ENCODE measurements around the gene LINGO1. TPM values are rescaled to one million over a fixed set of nuclear protein-coding genes. Genes with fewer than 3 reads are reported as not detected.

Gene LINGO1
- total and polyA plus RNA-seq, 5 donors, result 5.1 to 12.1 (median 8.1) TPM

DNA sequence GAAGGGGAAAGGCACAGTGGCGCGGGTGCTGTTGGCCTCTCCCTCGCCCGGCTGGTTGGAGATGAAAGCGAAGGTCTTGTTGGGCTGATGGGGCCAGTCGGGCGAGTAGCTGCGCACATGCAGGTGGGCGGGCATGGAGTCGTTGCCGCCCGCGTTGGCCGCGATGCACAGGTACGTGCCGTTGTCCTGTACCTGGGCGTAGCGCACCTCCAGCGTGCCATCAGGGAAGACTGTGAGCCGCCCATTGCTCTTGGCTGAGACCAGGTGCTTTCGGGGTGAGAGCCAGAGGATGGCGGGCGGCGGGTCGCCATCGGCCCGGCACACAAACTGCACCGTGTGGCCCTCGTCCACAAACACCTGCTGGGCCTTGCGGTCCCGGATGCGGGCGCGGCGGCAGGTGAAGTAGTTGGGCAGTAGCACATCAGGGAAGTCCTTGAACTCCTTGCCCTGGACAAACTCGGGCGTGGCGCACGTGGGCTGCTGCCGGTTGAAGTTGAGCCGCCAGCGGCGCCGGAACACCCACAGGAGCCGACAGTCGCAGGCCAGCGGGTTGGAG, 18.4 kb downstream of the LINGO1 start:
- DNase-seq, result peak in 2 of 3 donors; percentile 49 to 51
- no peak overlapping the region for H3K27ac ChIP-seq (ENCODE audit: low read length)
- no peak for ATAC-seq

GRCh38 chr15:77613814-77614213, 18.9 kb downstream of the LINGO1 start:
- intact Hi-C loops (cut with DNase I), result no loop called here
- no peaks in the 10 kb centered on the region for H3K9me3 ChIP-seq (ENCODE audit: control insufficient read depth, low read length)
- H3K4me1 ChIP-seq (ENCODE audit: control insufficient read depth, insufficient read depth, low read length), result no peaks in the 10 kb centered on the region
- peak in 1 of 3 donors; percentile 40 for DNase-seq
- no peak for ATAC-seq
- no peak overlapping the region for H3K4me3 ChIP-seq (ENCODE audit: low read length)
- 97% methylated on average over 23 of the region's 23 CpGs for WGBS
- H3K27ac ChIP-seq (ENCODE audit: low read length), result no peak overlapping the region
- H3K27me3 ChIP-seq (ENCODE audit: control insufficient read depth, insufficient read depth), result no peaks in the 10 kb centered on the region

More for the DNA sequence above, 18.4 kb downstream of the LINGO1 start:
- WGBS, result 98% methylated on average over 48 of the region's 48 CpGs
- Histone ChIP-seq H3K4me3 (ENCODE audit: low read length) (no peak overlapping the region), H3K4me1 (ENCODE audit: control insufficient read depth, insufficient read depth, low read length) (no peaks in the 10 kb centered on the region), H3K27me3 (ENCODE audit: control insufficient read depth, insufficient read depth) (no peaks in the 10 kb centered on the region), H3K9me3 (ENCODE audit: control insufficient read depth, low read length) (no peaks in the 10 kb centered on the region)
- intact Hi-C loops (cut with DNase I), result no loop called here

DNA sequence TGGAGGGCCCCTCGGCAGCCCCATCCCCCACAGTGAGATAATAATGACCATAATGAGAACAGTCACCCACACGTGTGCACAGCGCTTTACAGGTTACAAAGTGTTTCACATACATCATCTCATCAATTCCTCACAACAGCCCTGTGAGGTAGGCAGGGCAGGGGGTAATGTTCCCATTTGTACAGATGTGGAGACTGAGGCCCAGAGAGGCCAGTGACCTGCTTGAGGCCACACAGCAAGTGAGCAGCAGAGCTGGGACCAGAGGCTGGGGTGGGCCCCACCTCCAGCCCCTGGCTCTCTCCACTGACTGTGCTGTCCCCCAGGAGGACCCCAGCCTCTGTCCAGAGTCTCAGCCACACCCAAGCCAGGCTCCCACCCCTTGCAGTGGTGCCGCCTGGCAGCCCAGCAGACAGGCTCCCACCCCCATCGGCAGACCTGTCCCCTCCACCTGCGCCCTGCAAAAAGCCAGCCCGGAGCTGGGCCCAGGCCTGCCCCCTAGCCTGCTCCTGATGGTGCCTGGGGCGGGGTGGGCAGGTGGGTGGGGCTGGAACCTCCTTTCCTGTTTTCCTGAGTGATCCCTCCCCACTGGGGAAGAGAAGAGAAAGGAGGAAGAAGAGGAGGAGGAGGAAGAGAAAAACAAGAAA, 19.6 kb downstream of the LINGO1 start:
- Histone ChIP-seq H3K4me3 (ENCODE audit: low read length) (no peak overlapping the region), H3K27ac (ENCODE audit: low read length) (no peak overlapping the region), H3K4me1 (ENCODE audit: control insufficient read depth, insufficient read depth, low read length) (no peaks in the 10 kb centered on the region), H3K27me3 (ENCODE audit: control insufficient read depth, insufficient read depth) (no peaks in the 10 kb centered on the region), H3K9me3 (ENCODE audit: control insufficient read depth, low read length) (no peaks in the 10 kb centered on the region)
- ATAC-seq (no peak), DNase-seq (peak in 1 of 3 donors; percentile 30)
- 82% methylated on average over 8 of the region's 8 CpGs for WGBS
- intact Hi-C loops (cut with DNase I), result no loop called here

DNA sequence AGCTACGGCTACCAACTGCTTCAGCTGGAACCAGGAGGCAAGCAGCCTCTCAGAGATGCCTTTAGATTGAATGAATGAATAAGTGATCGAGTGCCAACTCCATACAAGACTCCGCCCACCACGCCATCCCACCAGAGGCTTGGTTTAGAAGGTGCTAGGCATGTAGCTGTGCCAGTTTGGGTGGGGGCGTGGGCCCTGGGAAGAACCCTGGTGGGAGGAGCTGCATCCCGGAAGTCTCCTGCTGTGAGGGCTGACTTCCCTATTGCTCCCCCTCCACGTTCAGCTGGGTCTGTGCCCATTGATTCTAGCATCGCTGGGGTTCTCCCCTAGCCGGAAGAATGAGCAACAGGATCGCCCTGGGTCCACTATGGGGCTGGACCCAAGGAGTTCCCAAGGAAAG, 20.9 kb downstream of the LINGO1 start:
- intact Hi-C loops (cut with DNase I), result no loop called here
- Histone ChIP-seq H3K9me3 (ENCODE audit: control insufficient read depth, low read length) (no peaks in the 10 kb centered on the region), H3K27ac (ENCODE audit: low read length) (no peak overlapping the region), H3K27me3 (ENCODE audit: control insufficient read depth, insufficient read depth) (no peaks in the 10 kb centered on the region), H3K4me3 (ENCODE audit: low read length) (no peak overlapping the region), H3K4me1 (ENCODE audit: control insufficient read depth, insufficient read depth, low read length) (no peaks in the 10 kb centered on the region)
- ATAC-seq (no peak), DNase-seq (peak in 1 of 3 donors; percentile 61)
- WGBS, result 58% methylated on average over 10 of the region's 10 CpGs

DNA sequence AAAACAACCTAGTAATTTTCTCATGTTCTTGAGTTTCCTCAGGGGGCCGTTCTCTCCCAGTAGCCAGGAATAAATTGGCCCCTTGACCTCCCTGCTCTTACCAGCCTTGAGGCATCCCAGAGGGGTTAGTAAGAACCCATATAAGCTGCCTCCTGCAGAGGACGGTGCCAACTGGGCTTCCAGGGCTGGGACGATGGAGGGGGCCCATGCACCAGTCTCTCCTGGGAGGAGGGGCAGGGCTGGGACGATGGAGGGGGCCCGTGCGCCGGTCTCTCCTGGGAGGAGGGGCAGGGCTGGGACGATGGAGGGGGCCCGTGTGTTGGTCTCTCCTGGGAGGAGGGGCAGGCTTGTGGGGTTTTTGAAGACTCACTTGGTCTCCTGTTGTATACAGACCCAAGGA, 22.0 kb downstream of the LINGO1 start:
- H3K4me1 ChIP-seq (ENCODE audit: control insufficient read depth, insufficient read depth, low read length), result no peaks in the 10 kb centered on the region
- H3K27ac ChIP-seq (ENCODE audit: low read length), result no peak overlapping the region
- WGBS, result 62% methylated on average over 9 of the region's 9 CpGs
- no peaks in the 10 kb centered on the region for H3K9me3 ChIP-seq (ENCODE audit: control insufficient read depth, low read length)
- intact Hi-C loops (cut with DNase I), result no loop called here
- peak in 1 of 3 donors; percentile 56 for DNase-seq
- peak in 1 of 2 donors; percentile 9 for ATAC-seq
- H3K27me3 ChIP-seq (ENCODE audit: control insufficient read depth, insufficient read depth), result no peaks in the 10 kb centered on the region
- H3K4me3 ChIP-seq (ENCODE audit: low read length), result no peak overlapping the region

DNA sequence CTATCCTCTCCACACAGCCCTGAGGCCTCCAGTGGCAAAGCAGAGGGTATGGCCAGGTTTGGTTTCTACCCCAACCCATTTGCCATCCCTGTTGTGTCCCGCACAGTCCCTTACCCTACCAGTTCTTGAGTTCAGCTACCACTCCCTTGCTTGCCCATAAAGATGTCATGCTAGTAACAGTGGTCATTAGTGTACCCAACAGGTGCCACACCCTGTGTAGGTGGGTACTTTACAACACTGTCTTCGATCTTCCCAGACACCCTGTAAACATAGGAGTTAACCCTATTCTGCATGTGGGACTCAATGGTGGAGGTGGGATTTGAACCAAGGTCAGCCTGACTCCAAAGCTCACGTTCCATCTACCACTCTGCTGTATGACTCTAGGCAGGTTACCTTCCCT, 23.2 kb downstream of the LINGO1 start:
- Histone ChIP-seq H3K27me3 (ENCODE audit: control insufficient read depth, insufficient read depth) (no peaks in the 10 kb centered on the region), H3K27ac (ENCODE audit: low read length) (no peak overlapping the region), H3K9me3 (ENCODE audit: control insufficient read depth, low read length) (no peaks in the 10 kb centered on the region), H3K4me3 (ENCODE audit: low read length) (no peak overlapping the region), H3K4me1 (ENCODE audit: control insufficient read depth, insufficient read depth, low read length) (peaks cover 3% of the 10 kb centered on the region)
- intact Hi-C loops (cut with DNase I), result no loop called here
- DNase-seq, result no peak
- ATAC-seq, result no peak
- 90% methylated on average over 3 of the region's 3 CpGs for WGBS

- ATAC-seq (no peak), DNase-seq (peak in 1 of 3 donors; percentile 24)
- intact Hi-C loops (cut with DNase I), result no loop called here
- Histone ChIP-seq H3K4me3 (ENCODE audit: low read length) (no peak overlapping the region), H3K27me3 (ENCODE audit: control insufficient read depth, insufficient read depth) (no peaks in the 10 kb centered on the region), H3K27ac (ENCODE audit: low read length) (no peak overlapping the region), H3K4me1 (ENCODE audit: control insufficient read depth, insufficient read depth, low read length) (peaks cover 3% of the 10 kb centered on the region), H3K9me3 (ENCODE audit: control insufficient read depth, low read length) (no peaks in the 10 kb centered on the region)
- WGBS, result 90% methylated on average over 6 of the region's 6 CpGs
Measured at GRCh38 chr15:77608774-77609173, 23.9 kb downstream of the LINGO1 start.

DNA sequence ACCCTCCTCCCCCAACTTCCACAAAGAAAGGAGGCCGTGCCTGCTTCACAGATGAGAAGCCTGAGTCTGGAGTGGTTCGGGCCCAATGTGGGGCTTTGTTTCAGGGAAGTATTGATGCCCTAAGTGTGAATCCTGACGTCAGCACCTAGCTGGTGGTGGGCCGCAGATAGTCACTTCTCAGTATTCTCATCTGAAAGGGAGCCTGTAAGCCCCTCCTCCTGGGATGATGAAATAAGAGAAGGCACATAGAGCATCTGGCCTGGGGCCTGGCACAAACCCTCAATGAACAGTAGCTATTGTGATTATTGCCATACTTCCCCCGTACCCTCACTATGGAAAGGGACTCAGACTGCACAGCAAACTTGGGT, 24.8 kb downstream of the LINGO1 start:
- H3K9me3 ChIP-seq (ENCODE audit: control insufficient read depth, low read length), result no peaks in the 10 kb centered on the region
- no peak for ATAC-seq
- H3K27me3 ChIP-seq (ENCODE audit: control insufficient read depth, insufficient read depth), result no peaks in the 10 kb centered on the region
- intact Hi-C loops (cut with DNase I), result no loop called here
- no peak overlapping the region for H3K4me3 ChIP-seq (ENCODE audit: low read length)
- WGBS, result 88% methylated on average over 5 of the region's 5 CpGs
- peak in 1 of 3 donors; percentile 19 for DNase-seq
- peaks cover 3% of the 10 kb centered on the region for H3K4me1 ChIP-seq (ENCODE audit: control insufficient read depth, insufficient read depth, low read length)
- no peak overlapping the region for H3K27ac ChIP-seq (ENCODE audit: low read length)

DNA sequence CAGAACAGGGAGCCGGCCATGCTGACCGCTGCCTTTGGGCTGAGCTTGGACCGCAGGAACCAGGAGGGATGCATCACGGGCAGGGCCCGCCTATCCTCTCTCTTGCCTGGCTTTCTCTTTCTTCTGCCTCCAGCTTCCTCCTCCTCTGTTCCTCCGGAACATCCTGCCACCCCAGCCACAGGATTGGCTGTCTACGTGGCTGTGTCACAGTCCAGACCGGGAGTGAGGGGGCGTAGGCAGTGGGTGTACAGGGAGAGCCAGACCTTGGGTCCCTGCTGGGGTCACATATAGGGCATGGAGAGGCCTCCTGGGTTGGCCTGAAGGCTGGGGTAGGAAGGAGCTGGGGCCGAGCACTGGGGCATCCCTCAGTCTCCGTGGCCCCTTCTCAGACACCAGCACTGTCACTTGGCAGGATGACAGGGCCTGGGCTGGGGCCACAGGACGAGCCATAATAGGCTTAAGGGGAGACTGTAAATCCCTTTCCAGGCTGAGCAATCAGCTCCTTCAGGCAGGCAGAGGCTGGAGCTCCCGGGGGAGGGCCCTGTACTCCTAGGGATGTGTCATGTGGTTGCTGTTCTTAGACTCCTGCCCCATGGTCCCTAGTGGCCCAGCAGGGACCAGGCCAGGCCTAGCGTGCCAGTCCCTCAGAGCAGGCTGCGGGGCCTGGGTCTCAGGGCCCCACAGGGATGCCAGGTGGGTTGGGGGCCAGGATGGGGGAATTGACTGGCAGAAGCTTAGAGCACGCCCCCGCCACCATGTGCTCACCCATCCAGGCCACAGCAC, 25.4 kb downstream of the LINGO1 start:
- ATAC-seq (peak; percentile 28 to 44), DNase-seq (peak in 2 of 3 donors; percentile 48 to 52)
- Histone ChIP-seq H3K9me3 (ENCODE audit: control insufficient read depth, low read length) (no peaks in the 10 kb centered on the region), H3K4me1 (ENCODE audit: control insufficient read depth, insufficient read depth, low read length) (peaks cover 3% of the 10 kb centered on the region), H3K4me3 (ENCODE audit: low read length) (no peak overlapping the region), H3K27me3 (ENCODE audit: control insufficient read depth, insufficient read depth) (no peaks in the 10 kb centered on the region), H3K27ac (ENCODE audit: low read length) (no peak overlapping the region)
- intact Hi-C loops (cut with DNase I), result no loop called here
- 62% methylated on average over 17 of the region's 17 CpGs for WGBS

GRCh38 chr15:77606142-77607034, 26.3 kb downstream of the LINGO1 start:
- DNase-seq, result peak in 1 of 3 donors; percentile 49
- 77% methylated on average over 16 of the region's 16 CpGs for WGBS

More at GRCh38 chr15:77606142-77607034, 26.3 kb downstream of the LINGO1 start:
- H3K27me3 ChIP-seq (ENCODE audit: control insufficient read depth, insufficient read depth), result no peaks in the 10 kb centered on the region
- peaks cover 3% of the 10 kb centered on the region for H3K4me1 ChIP-seq (ENCODE audit: control insufficient read depth, insufficient read depth, low read length)
- intact Hi-C loops (cut with DNase I), result no loop called here
- H3K9me3 ChIP-seq (ENCODE audit: control insufficient read depth, low read length), result no peaks in the 10 kb centered on the region
- no peak overlapping the region for H3K27ac ChIP-seq (ENCODE audit: low read length)
- no peak for ATAC-seq
- no peak overlapping the region for H3K4me3 ChIP-seq (ENCODE audit: low read length)
